ENCODE measurements around the gene KRT20. TPM values are rescaled to one million over a fixed set of nuclear protein-coding genes. Genes with fewer than 3 reads are reported as not detected.

The KRT20 gene
- total RNA-seq, 1 experiment from 2014 or later = 0.13 TPM

GRCh38 chr17:40896916-40897455, 11.9 kb upstream of the KRT20 start:
- DNase-seq (ENCODE audit: low read depth, low spot score) = no peak
- Histone ChIP-seq H3K27me3 (ENCODE audit: control insufficient read depth, insufficient read depth, low read length) (no peaks in the 10 kb centered on the region), H3K4me1 (ENCODE audit: control insufficient read depth, insufficient read depth, low read length) (no peaks in the 10 kb centered on the region), H3K9me3 (ENCODE audit: control insufficient read depth, insufficient read depth, low read depth, low read length) (no peaks in the 10 kb centered on the region), H3K36me3 (ENCODE audit: control insufficient read depth, insufficient read depth, low read length) (no peaks in the 10 kb centered on the region), H3K27ac (ENCODE audit: low read length) (no peak overlapping the region), H3K4me3 (ENCODE audit: low read depth in 2 of 2, low read length in 2 of 2) (no peak overlapping the region)
- in situ Hi-C loops (cut with HindIII; ENCODE audit: low pct_unique_long_range_greater_than_20kb, low sequenced_read_pairs) (no loop called here), intact Hi-C loops (cut with micrococcal nuclease; ENCODE audit: unreplicated experiment) (no loop called here)
- BruUV-seq (replicated peaks) = no TSS peak
- POLR2A ChIA-PET = no interaction called here
- ATAC-seq = no peak
- CTCF ChIA-PET = no interaction called here
- TF ChIP-seq TCF7L2 (IDR thresholded peaks at IDR 0.05; ENCODE audit: low read depth, low read length) (no peak), POLR2AphosphoS5 (IDR thresholded peaks at IDR 0.05; ENCODE audit: low read depth, low read length) (no peak), SIN3A (IDR thresholded peaks at IDR 0.05; ENCODE audit: borderline replicate concordance, insufficient read depth, low read depth, low read length) (no peak)
- TF ChIP-seq, protein P1, sequence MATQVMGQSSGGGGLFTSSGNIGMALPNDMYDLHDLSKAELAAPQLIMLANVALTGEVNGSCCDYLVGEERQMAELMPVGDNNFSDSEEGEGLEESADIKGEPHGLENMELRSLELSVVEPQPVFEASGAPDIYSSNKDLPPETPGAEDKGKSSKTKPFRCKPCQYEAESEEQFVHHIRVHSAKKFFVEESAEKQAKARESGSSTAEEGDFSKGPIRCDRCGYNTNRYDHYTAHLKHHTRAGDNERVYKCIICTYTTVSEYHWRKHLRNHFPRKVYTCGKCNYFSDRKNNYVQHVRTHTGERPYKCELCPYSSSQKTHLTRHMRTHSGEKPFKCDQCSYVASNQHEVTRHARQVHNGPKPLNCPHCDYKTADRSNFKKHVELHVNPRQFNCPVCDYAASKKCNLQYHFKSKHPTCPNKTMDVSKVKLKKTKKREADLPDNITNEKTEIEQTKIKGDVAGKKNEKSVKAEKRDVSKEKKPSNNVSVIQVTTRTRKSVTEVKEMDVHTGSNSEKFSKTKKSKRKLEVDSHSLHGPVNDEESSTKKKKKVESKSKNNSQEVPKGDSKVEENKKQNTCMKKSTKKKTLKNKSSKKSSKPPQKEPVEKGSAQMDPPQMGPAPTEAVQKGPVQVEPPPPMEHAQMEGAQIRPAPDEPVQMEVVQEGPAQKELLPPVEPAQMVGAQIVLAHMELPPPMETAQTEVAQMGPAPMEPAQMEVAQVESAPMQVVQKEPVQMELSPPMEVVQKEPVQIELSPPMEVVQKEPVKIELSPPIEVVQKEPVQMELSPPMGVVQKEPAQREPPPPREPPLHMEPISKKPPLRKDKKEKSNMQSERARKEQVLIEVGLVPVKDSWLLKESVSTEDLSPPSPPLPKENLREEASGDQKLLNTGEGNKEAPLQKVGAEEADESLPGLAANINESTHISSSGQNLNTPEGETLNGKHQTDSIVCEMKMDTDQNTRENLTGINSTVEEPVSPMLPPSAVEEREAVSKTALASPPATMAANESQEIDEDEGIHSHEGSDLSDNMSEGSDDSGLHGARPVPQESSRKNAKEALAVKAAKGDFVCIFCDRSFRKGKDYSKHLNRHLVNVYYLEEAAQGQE (IDR thresholded peaks at IDR 0.05; ENCODE audit: insufficient read depth in 1 of 2, low read depth in 2 of 2, low read length in 1 of 2) = no peak
- TF ChIP-seq, protein P2, sequence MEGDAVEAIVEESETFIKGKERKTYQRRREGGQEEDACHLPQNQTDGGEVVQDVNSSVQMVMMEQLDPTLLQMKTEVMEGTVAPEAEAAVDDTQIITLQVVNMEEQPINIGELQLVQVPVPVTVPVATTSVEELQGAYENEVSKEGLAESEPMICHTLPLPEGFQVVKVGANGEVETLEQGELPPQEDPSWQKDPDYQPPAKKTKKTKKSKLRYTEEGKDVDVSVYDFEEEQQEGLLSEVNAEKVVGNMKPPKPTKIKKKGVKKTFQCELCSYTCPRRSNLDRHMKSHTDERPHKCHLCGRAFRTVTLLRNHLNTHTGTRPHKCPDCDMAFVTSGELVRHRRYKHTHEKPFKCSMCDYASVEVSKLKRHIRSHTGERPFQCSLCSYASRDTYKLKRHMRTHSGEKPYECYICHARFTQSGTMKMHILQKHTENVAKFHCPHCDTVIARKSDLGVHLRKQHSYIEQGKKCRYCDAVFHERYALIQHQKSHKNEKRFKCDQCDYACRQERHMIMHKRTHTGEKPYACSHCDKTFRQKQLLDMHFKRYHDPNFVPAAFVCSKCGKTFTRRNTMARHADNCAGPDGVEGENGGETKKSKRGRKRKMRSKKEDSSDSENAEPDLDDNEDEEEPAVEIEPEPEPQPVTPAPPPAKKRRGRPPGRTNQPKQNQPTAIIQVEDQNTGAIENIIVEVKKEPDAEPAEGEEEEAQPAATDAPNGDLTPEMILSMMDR (IDR thresholded peaks at IDR 0.05) = no peak

GRCh38 chr17:40895106-40895730, 10.2 kb upstream of the KRT20 start:
- in situ Hi-C loops (cut with HindIII; ENCODE audit: low pct_unique_long_range_greater_than_20kb, low sequenced_read_pairs) = no loop called here
- Histone ChIP-seq H3K27me3 (ENCODE audit: control insufficient read depth, insufficient read depth, low read length) (no peaks in the 10 kb centered on the region), H3K9me3 (ENCODE audit: control insufficient read depth, insufficient read depth, low read depth, low read length) (no peaks in the 10 kb centered on the region), H3K27ac (ENCODE audit: low read length) (no peak overlapping the region), H3K36me3 (ENCODE audit: control insufficient read depth, insufficient read depth, low read length) (no peaks in the 10 kb centered on the region), H3K4me1 (ENCODE audit: control insufficient read depth, insufficient read depth, low read length) (no peaks in the 10 kb centered on the region), H3K4me3 (ENCODE audit: low read depth in 2 of 2, low read length in 2 of 2) (no peak overlapping the region)
- TF ChIP-seq, protein P1 (IDR thresholded peaks at IDR 0.05; ENCODE audit: insufficient read depth in 1 of 2, low read depth in 2 of 2, low read length in 1 of 2) = no peak
- TF ChIP-seq TCF7L2 (IDR thresholded peaks at IDR 0.05; ENCODE audit: low read depth, low read length) (no peak), POLR2AphosphoS5 (IDR thresholded peaks at IDR 0.05; ENCODE audit: low read depth, low read length) (no peak), SIN3A (IDR thresholded peaks at IDR 0.05; ENCODE audit: borderline replicate concordance, insufficient read depth, low read depth, low read length) (no peak)
- TF ChIP-seq, protein P2 (IDR thresholded peaks at IDR 0.05) = no peak
- BruUV-seq (replicated peaks) = no TSS peak
- DNase-seq (ENCODE audit: low read depth, low spot score) = no peak
- ChIA-PET CTCF (interaction anchor here (0.7 to 1.0 kb wide), 2 partner anchors 11 to 431 kb away, joined by 3 read pairs; partner anchors contain the start of gene KRT20), POLR2A (no interaction called here)
- peak; percentile 77 for ATAC-seq
- intact Hi-C loops (cut with micrococcal nuclease; ENCODE audit: unreplicated experiment) = no loop called here
